WTC11 (cell line): ENCODE results near the gene LCP1.

Experiments used
- CTCF ChIP-seq: fragments of 200-600 bp; IDR thresholded peaks from 2 replicates; pipeline ENCODE4 v1.8.0; 2022; ENCODE audit warnings: antibody characterized with exemption
- ZNF425 ChIP-seq: fragments of 250-450 bp; sonication (Bioruptor Pico); conservative IDR thresholded peaks from 2 replicates; pipeline ENCODE4 v1.9.0; 2021; ENCODE audit warnings: mild to moderate bottlenecking

- no peak for TF ChIP-seq CTCF
- no peak for TF ChIP-seq ZNF425 (CRISPR knock-in tag)
Measured at GRCh38 chr13:46082324-46082723, 99.7 kb downstream of the LCP1 start.
